SK-N-SH (cell line): ENCODE results near the gene TLL2. TPM values are rescaled to one million over a fixed set of nuclear protein-coding genes. Genes with fewer than 3 reads are reported as not detected.

Experiments
- CTCF ChIA-PET: fragments of 300-600, 350-600 bp; formaldehyde crosslinking; extraction: SDS; loops from one replicate; lab custom pipeline; 2021; lab: Yijun Ruan, JAX
- POLR2A ChIA-PET: fragments of 350-600 bp; sonication (Branson Sonifier 250); formaldehyde crosslinking; extraction: SDS; loops from one replicate; lab custom pipeline; 2020; ENCODE audit warnings: antibody characterized with exemption, inconsistent platforms; lab: Yijun Ruan, JAX
- DNase-seq: peaks from one replicate; pipeline ENCODE4 v3.0.0; 2012
- H2AFZ ChIP-seq: fragments of 200-600 bp; sonication (generic); 2 replicates; pipeline ENCODE4 v1.8.1; 2016; ENCODE audit warnings: antibody characterized with exemption, mild to moderate bottlenecking, low read depth
- H3F3A ChIP-seq: fragments of 200-600 bp; sonication (generic); replicated peaks from 2 replicates; pipeline ENCODE3; 2016; ENCODE audit warnings: antibody characterized with exemption, mild to moderate bottlenecking; ENCODE audit not compliant: insufficient read depth
- H3K27ac ChIP-seq, 2 experiments: fragments of 200-500 bp in 1 of 2; fragments of 200-600 bp in 1 of 2; sonication (Bioruptor generic) in 1 of 2; sonication (generic), shearing (Covaris generic) in 1 of 2; 2 replicates each; pipeline versions ENCODE4 v1.5.1 to v1.6.1; 2014 to 2016; ENCODE audit warnings: low read depth in 2 of 2, inconsistent platforms in 1 of 2, low read length in 1 of 2, mild to moderate bottlenecking in 1 of 2, mixed read lengths in 1 of 2
- H3K27me3 ChIP-seq: fragments of 200-600 bp; sonication (generic), shearing (Covaris generic); 2 replicates; pipeline ENCODE4 v1.6.1; 2016; ENCODE audit warnings: mixed run types; ENCODE audit not compliant: insufficient read depth
- H3K36me3 ChIP-seq, 2 experiments: fragments of 200-500 bp in 1 of 2; fragments of 200-600 bp in 1 of 2; sonication (Bioruptor generic) in 1 of 2; sonication (generic) in 1 of 2; replicated peaks in 1 of 2; 2 replicates each; pipeline versions ENCODE3 to v1.5.1; 2014 to 2016; ENCODE audit warnings: low read length in 1 of 2, mild to moderate bottlenecking in 1 of 2; ENCODE audit not compliant: insufficient read depth in 2 of 2, control insufficient read depth in 1 of 2
- H3K4me1 ChIP-seq, 2 experiments: fragments of 200-500 bp in 1 of 2; fragments of 200-600 bp in 1 of 2; sonication (Bioruptor generic) in 1 of 2; sonication (generic), shearing (Covaris generic) in 1 of 2; 2 replicates each; pipeline versions ENCODE4 v1.5.1 to v1.6.1; 2014 to 2016; ENCODE audit warnings: low read depth in 1 of 2, low read length in 1 of 2, mixed run types in 1 of 2; ENCODE audit not compliant: insufficient read depth in 2 of 2, control insufficient read depth in 1 of 2
- H3K4me2 ChIP-seq: fragments of 200-600 bp; sonication (generic), shearing (Covaris generic); 2 replicates; pipeline ENCODE4 v1.6.1; 2017; ENCODE audit warnings: mixed run types
- H3K4me3 ChIP-seq, 2 experiments: fragments of 200-500 bp in 1 of 2; fragments of 200-600 bp in 1 of 2; sonication (Bioruptor generic) in 1 of 2; sonication (generic), shearing (Covaris generic) in 1 of 2; 2 replicates each; pipeline versions ENCODE4 v1.5.1 to v1.8.1; 2014 to 2016; ENCODE audit warnings: low read depth in 2 of 2, inconsistent platforms in 1 of 2, low read length in 1 of 2, mild to moderate bottlenecking in 1 of 2, mixed read lengths in 1 of 2, moderate library complexity in 1 of 2
- H3K79me2 ChIP-seq: fragments of 200-600 bp; sonication (generic); 2 replicates; pipeline ENCODE4 v1.8.1; 2017; ENCODE audit warnings: mild to moderate bottlenecking; ENCODE audit not compliant: insufficient read depth
- H3K9ac ChIP-seq: fragments of 200-600 bp; sonication (generic); 2 replicates; pipeline ENCODE4 v1.6.1; 2017; ENCODE audit warnings: mixed run types
- H3K9me2 ChIP-seq: fragments of 200-600 bp; sonication (generic); 2 replicates; pipeline ENCODE4 v1.6.1; 2017; ENCODE audit warnings: mixed run types
- H3K9me3 ChIP-seq: fragments of 200-600 bp; sonication (generic); 2 replicates; pipeline ENCODE4 v1.6.1; 2017; ENCODE audit warnings: mixed run types, mild to moderate bottlenecking, moderate library complexity
- H4K20me1 ChIP-seq: fragments of 200-600 bp; sonication (generic); 2 replicates; pipeline ENCODE4 v1.6.1; 2017; ENCODE audit warnings: mild to moderate bottlenecking, mixed run types; ENCODE audit not compliant: insufficient read depth
- ELF1 ChIP-seq: IDR thresholded peaks from 2 replicates; pipeline ENCODE4 v1.4.0; 2012
- EP300 ChIP-seq, 2 experiments: IDR thresholded peaks; 2 replicates each; pipeline versions ENCODE4 v1.4.0 to v1.6.1; 2012; ENCODE audit warnings: borderline replicate concordance in 1 of 2, low read depth in 1 of 2, low read length in 1 of 2
- EZH2phosphoT487 ChIP-seq: fragments of 200-600 bp; sonication (generic); IDR thresholded peaks from 2 replicates; pipeline ENCODE4 v1.6.1; 2017; ENCODE audit warnings: low read depth, mixed run types, mild to moderate bottlenecking, antibody characterized with exemption, moderate library complexity, borderline replicate concordance
- FOSL2 ChIP-seq: IDR thresholded peaks from 2 replicates; pipeline ENCODE4 v1.4.0; 2012; ENCODE audit warnings: low read depth, mild to moderate bottlenecking, moderate library complexity, borderline replicate concordance
- GABPA ChIP-seq: IDR thresholded peaks from 2 replicates; pipeline ENCODE4 v1.4.0; 2012; ENCODE audit warnings: low read depth, mild to moderate bottlenecking
- JUND ChIP-seq: IDR thresholded peaks from 2 replicates; pipeline ENCODE4 v1.4.0; 2012
- MAX ChIP-seq: IDR thresholded peaks from 2 replicates; pipeline ENCODE4 v1.4.0; 2012; ENCODE audit warnings: low read depth
- MEF2A ChIP-seq: IDR thresholded peaks from 2 replicates; pipeline ENCODE4 v1.4.0; 2012; ENCODE audit warnings: low read depth, borderline replicate concordance
- NFIC ChIP-seq: IDR thresholded peaks from 2 replicates; pipeline ENCODE4 v1.4.0; 2012; ENCODE audit warnings: borderline replicate concordance
- NRF1 ChIP-seq: IDR thresholded peaks from 2 replicates; pipeline ENCODE4 v1.6.1; 2012; ENCODE audit warnings: low read depth, mild to moderate bottlenecking, low read length
- POLR2AphosphoS5 ChIP-seq: IDR thresholded peaks from 2 replicates; pipeline ENCODE4 v1.6.1; 2012; ENCODE audit warnings: low read depth, low read length
- RCOR1 ChIP-seq: fragments of 150-350 bp; IDR thresholded peaks from 2 replicates; pipeline ENCODE4 v1.6.1; 2017; ENCODE audit warnings: antibody characterized with exemption, low read length
- REST ChIP-seq: IDR thresholded peaks from 2 replicates; pipeline ENCODE4 v1.6.1; 2012; ENCODE audit warnings: mild to moderate bottlenecking, low read depth, low read length, moderate library complexity
- SIN3A ChIP-seq: IDR thresholded peaks from 2 replicates; pipeline ENCODE4 v1.6.1; 2012; ENCODE audit warnings: low read depth, mild to moderate bottlenecking, low read length, moderate library complexity, borderline replicate concordance
- TCF12 ChIP-seq: IDR thresholded peaks from 2 replicates; pipeline ENCODE4 v1.4.0; 2012
- TEAD4 ChIP-seq: IDR thresholded peaks from 2 replicates; pipeline ENCODE4 v1.4.0; 2012; ENCODE audit warnings: mild to moderate bottlenecking, borderline replicate concordance; ENCODE audit not compliant: insufficient read depth
- USF2 ChIP-seq: fragments of 150-350 bp; IDR thresholded peaks from 2 replicates; pipeline ENCODE4 v1.6.1; 2017; ENCODE audit warnings: antibody characterized with exemption, low read length, low read depth, borderline replicate concordance
- WGBS: methylation state at CpG from one replicate; pipeline ENCODE4 v1.1.6; 2017; ENCODE audit warnings: low lambda C conversion rate; 5-methylcytosine and 5-hydroxymethylcytosine counted together
- polyA plus RNA-seq, 3 experiments: library from polyadenylated mRNA; depleted of rRNA; stranded (reverse); fragments of >200 nt; gene quantifications; 2 replicates each; pipeline ENCODE4 v1.2.3, GENCODE V29; 2012

TLL2 gene
- polyA plus RNA-seq, 1 of the 3 experiments (the other 2 are of a cell fraction): 0.36 TPM

GRCh38 chr10:96462606-96463151 lies 51.0 kb downstream of the TLL2 start:
- TF ChIP-seq JUND: no peak
- TF ChIP-seq SIN3A: no peak
- TF ChIP-seq TCF12: no peak
- no peak for TF ChIP-seq NFIC
- no peak for TF ChIP-seq RCOR1
- TF ChIP-seq FOSL2: no peak
- TF ChIP-seq POLR2AphosphoS5: no peak
- no peak for TF ChIP-seq GABPA
- TF ChIP-seq NRF1: no peak
- TF ChIP-seq MEF2A: no peak
- TF ChIP-seq TEAD4: no peak
- no peak for TF ChIP-seq USF2
- TF ChIP-seq MAX: no peak
- no peak for TF ChIP-seq EZH2phosphoT487
- TF ChIP-seq REST: no peak
- no peak for TF ChIP-seq ELF1
- no peak for TF ChIP-seq EP300 (IDR thresholded peaks at IDR 0.05; ENCODE audit: borderline replicate concordance in 1 of 2, low read depth in 1 of 2, low read length in 1 of 2)
- TF ChIP-seq, all 33 proteins: peak for 0

More at GRCh38 chr10:96462606-96463151, 51.0 kb downstream of the TLL2 start:
- H3K27me3 ChIP-seq: no peaks in the 10 kb centered on the region; the same call in 1 of the 2 replicates
- H3F3A ChIP-seq: no peaks in the 10 kb centered on the region
- H3K4me2 ChIP-seq: no peak overlapping the region
- POLR2A ChIA-PET: no interaction called here
- no peak overlapping the region for H3K4me3 ChIP-seq
- no peaks in the 10 kb centered on the region; a peak in 1 of 4 replicates for H3K4me1 ChIP-seq
- no peak for DNase-seq
- WGBS: 55% methylated on average over 6 of the region's 6 CpGs
- no peaks in the 10 kb centered on the region for H4K20me1 ChIP-seq
- H3K27ac ChIP-seq: no peak overlapping the region
- H3K79me2 ChIP-seq: no peaks in the 10 kb centered on the region
- CTCF ChIA-PET: no interaction called here
- H3K36me3 ChIP-seq: no peaks in the 10 kb centered on the region
- no peak overlapping the region for H3K9ac ChIP-seq
- no peaks in the 10 kb centered on the region for H3K9me2 ChIP-seq
- no peaks in the 10 kb centered on the region for H3K9me3 ChIP-seq
- no peak overlapping the region for H2AFZ ChIP-seq
